ENCODE data around the gene AKAP7. TPM values are rescaled to one million over a fixed set of nuclear protein-coding genes. Genes with fewer than 3 reads are reported as not detected.

The AKAP7 gene
- total RNA-seq, 1 donor: 21.0 TPM

Other genes with a start within 250 kb of the AKAP7 start
- gene EPB41L2, start 72.2 kb upstream of the AKAP7 start, total RNA-seq: 11.2 TPM